ENCODE data around the gene FBXO30. TPM values are rescaled to one million over a fixed set of nuclear protein-coding genes. Genes with fewer than 3 reads are reported as not detected.

Gene FBXO30
- total RNA-seq, 2 donors from 2014 or later: 9.8 to 10.9 TPM

GRCh38 chr6:145809785-145810184 lies 4.8 kb downstream of the FBXO30 start:
- Histone ChIP-seq H3K36me3 (peaks cover 15% of the 10 kb centered on the region), H3K4me1 (peaks cover 0 to 40% of the 10 kb centered on the region in 2 donors), H3K4me3 (no peak overlapping the region), H3K27me3 (no peaks in the 10 kb centered on the region), H3K27ac (no peak overlapping the region), H3K9me3 (no peaks in the 10 kb centered on the region)
- no peak for DNase-seq (ENCODE audit: low spot score)
- TF ChIP-seq CTCF (IDR thresholded peaks at IDR 0.05): no peak

GRCh38 chr6:145809211-145809610 lies 5.4 kb downstream of the FBXO30 start:
- H3K36me3 ChIP-seq: peaks cover 20% of the 10 kb centered on the region
- H3K4me1 ChIP-seq: peaks cover 0 to 40% of the 10 kb centered on the region in 2 donors
- no peak overlapping the region for H3K4me3 ChIP-seq
- TF ChIP-seq CTCF (IDR thresholded peaks at IDR 0.05): no peak
- DNase-seq (ENCODE audit: low spot score): no peak
- H3K27ac ChIP-seq: no peak overlapping the region
- H3K27me3 ChIP-seq: no peaks in the 10 kb centered on the region
- no peaks in the 10 kb centered on the region for H3K9me3 ChIP-seq

DNA sequence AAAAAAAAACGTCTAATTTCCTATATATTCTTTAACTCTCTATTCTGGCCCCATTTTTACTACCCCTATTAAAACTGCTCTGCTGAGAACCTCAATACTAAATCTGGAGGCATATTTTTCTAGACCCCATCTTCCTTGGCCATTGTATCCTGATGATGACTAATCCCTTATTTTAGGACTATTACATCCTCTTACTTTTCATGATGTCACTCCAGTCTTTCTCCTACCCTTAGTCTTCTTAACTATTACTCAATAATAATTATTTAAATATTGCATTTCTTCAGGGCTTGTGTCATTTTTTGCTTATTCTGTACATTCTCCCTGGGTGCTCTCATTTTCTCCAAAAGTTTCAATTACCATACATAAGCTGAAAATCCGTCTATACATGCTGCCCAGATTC lies 6.4 kb downstream of the FBXO30 start:
- H3K4me3 ChIP-seq: no peak overlapping the region

DNA sequence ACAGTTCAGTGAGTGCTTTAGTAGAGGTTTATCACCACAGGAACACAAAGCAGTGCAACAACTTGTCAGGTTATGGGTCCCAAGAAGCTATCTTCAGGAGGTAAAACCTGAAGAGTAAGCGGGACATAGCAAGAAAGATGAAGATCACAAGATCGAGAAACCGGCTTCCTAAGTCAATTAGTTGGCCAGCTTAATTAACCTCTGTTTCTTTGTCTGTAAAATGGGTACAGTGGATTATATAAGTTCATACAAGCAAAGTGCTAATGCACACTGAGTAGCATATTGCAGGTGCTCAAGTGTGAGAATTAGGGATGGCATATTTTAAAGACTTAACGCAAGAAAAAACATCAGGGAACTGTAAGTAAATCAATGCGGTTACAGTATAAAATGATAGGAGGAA lies 12.5 kb downstream of the FBXO30 start:
- Histone ChIP-seq H3K27ac (no peak overlapping the region), H3K4me3 (no peak overlapping the region), H3K9me3 (no peaks in the 10 kb centered on the region), H3K4me1 (no peaks in the 10 kb centered on the region), H3K36me3 (peaks cover 26% of the 10 kb centered on the region), H3K27me3 (no peaks in the 10 kb centered on the region)
- no peak for TF ChIP-seq CTCF (IDR thresholded peaks at IDR 0.05)
- no peak for DNase-seq (ENCODE audit: low spot score)

More for the DNA sequence above, 6.4 kb downstream of the FBXO30 start:
- Histone ChIP-seq H3K9me3 (no peaks in the 10 kb centered on the region), H3K36me3 (peaks cover 26% of the 10 kb centered on the region), H3K27ac (no peak overlapping the region), H3K27me3 (no peaks in the 10 kb centered on the region), H3K4me1 (peaks cover 0 to 40% of the 10 kb centered on the region in 2 donors)
- no peak for TF ChIP-seq CTCF (IDR thresholded peaks at IDR 0.05)
- no peak for DNase-seq (ENCODE audit: low spot score)

- H3K27ac ChIP-seq: no peak overlapping the region
- no peaks in the 10 kb centered on the region for H3K9me3 ChIP-seq
- no peak for TF ChIP-seq CTCF (IDR thresholded peaks at IDR 0.05)
- H3K4me1 ChIP-seq: no peaks in the 10 kb centered on the region
- no peak overlapping the region for H3K4me3 ChIP-seq
- H3K27me3 ChIP-seq: no peaks in the 10 kb centered on the region
- no peak for DNase-seq (ENCODE audit: low spot score)
- peaks cover 23% of the 10 kb centered on the region for H3K36me3 ChIP-seq
Observed at GRCh38 chr6:145801021-145801420, 13.6 kb downstream of the FBXO30 start.

DNA sequence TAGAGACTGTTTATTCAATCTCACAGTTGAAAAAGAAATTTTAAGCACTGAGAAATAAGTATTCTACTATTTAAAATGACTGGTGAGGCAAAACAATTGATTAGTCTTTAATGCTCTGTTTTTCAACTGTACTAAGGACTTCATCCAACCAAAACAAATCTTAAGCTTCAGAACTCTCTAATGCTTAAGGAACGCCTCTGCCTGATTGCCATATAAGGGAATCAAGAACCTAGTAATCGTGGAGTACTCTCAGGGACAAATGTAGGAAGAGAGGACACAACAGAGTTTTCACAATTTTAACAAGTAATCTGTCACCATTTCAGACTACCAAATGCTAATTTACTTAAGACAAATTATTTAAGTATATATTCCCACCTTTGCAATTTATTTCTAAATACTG lies 16.1 kb downstream of the FBXO30 start:
- Histone ChIP-seq H3K27me3 (no peaks in the 10 kb centered on the region), H3K9me3 (no peaks in the 10 kb centered on the region), H3K27ac (no peak overlapping the region), H3K4me1 (no peaks in the 10 kb centered on the region), H3K36me3 (no peaks in the 10 kb centered on the region), H3K4me3 (no peak overlapping the region)
- DNase-seq (ENCODE audit: low spot score): no peak
- TF ChIP-seq CTCF (IDR thresholded peaks at IDR 0.05): no peak

All from right atrium auricular region (tissue), 2 donors.